ENCODE results near the gene HEATR5A. TPM values are rescaled to one million over a fixed set of nuclear protein-coding genes. Genes with fewer than 3 reads are reported as not detected.

HEATR5A gene
- polyA plus RNA-seq, 1 of the 3 experiments (the other 2 are of a cell fraction), result 7.1 TPM

GRCh38 chr14:31405599-31406232 is 14.6 kb downstream of the HEATR5A start (continued):
- TF ChIP-seq NFIC (IDR thresholded peaks at IDR 0.05; ENCODE audit: borderline replicate concordance), result no peak
- TF ChIP-seq RCOR1 (IDR thresholded peaks at IDR 0.05; ENCODE audit: low read length), result 0 out of 2 replicates have a peak, but pooled peaks have one; percentile 19
- no peak for TF ChIP-seq NRF1 (IDR thresholded peaks at IDR 0.05; ENCODE audit: low read depth, low read length)

DNA sequence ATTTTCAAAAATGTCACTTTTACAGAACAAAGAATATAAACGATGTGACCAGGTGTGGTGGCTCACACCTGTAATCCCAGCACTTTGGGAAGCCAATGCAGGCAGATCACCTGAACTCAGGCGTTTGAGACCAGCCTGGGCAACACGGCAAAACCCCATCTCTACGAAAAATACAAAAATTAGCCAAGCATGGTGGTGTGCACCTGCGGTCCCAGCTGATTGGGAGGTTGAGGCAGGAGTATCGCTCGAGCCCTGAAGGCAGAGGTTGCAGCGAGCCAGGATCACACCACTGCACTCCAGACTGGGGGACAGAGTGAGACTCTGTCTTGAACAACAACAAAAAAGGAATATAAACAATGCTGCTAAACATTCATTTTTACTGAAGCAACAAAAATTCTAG is 15.2 kb downstream of the HEATR5A start:
- DNase-seq, result no peak
- Histone ChIP-seq H3K27ac (ENCODE audit: low read depth in 2 of 2, low read length in 1 of 2) (no peak overlapping the region), H3K27me3 (ENCODE audit: insufficient read depth) (no peaks in the 10 kb centered on the region), H4K20me1 (ENCODE audit: insufficient read depth) (no peaks in the 10 kb centered on the region), H3K4me3 (ENCODE audit: low read depth in 2 of 2, low read length in 1 of 2) (no peak overlapping the region), H3K4me2 (no peak overlapping the region), H3K79me2 (ENCODE audit: insufficient read depth) (peaks cover 27% of the 10 kb centered on the region), H2AFZ (ENCODE audit: low read depth) (no peak overlapping the region), H3K36me3 (replicated peaks in 1 of 2; ENCODE audit: control insufficient read depth in 1 of 2, insufficient read depth in 2 of 2, low read length in 1 of 2) (peaks cover 11 to 13% of the 10 kb centered on the region in 2 experiments), H3K9ac (no peak overlapping the region), H3K9me2 (no peaks in the 10 kb centered on the region), H3K9me3 (no peaks in the 10 kb centered on the region), H3K4me1 (ENCODE audit: control insufficient read depth in 1 of 2, insufficient read depth in 2 of 2, low read depth in 1 of 2, low read length in 1 of 2) (peaks cover 1 to 7% of the 10 kb centered on the region in 2 experiments; a peak in 3 of 4 replicates), H3F3A (replicated peaks; ENCODE audit: insufficient read depth) (no peaks in the 10 kb centered on the region)
- ChIA-PET POLR2A (no interaction called here), CTCF (interaction anchor here (1.8 to 1.9 kb wide), 2 partner anchors 15 to 45 kb away, joined by 4 to 10 read pairs; partner anchors contain the start of gene HEATR5A)
- TF ChIP-seq ELF1 (IDR thresholded peaks at IDR 0.05), result no peak
- no peak for TF ChIP-seq TCF12 (IDR thresholded peaks at IDR 0.05)
- no peak for TF ChIP-seq IRF3 (IDR thresholded peaks at IDR 0.05; ENCODE audit: low read depth, low read length)
- TF ChIP-seq, protein P1, sequence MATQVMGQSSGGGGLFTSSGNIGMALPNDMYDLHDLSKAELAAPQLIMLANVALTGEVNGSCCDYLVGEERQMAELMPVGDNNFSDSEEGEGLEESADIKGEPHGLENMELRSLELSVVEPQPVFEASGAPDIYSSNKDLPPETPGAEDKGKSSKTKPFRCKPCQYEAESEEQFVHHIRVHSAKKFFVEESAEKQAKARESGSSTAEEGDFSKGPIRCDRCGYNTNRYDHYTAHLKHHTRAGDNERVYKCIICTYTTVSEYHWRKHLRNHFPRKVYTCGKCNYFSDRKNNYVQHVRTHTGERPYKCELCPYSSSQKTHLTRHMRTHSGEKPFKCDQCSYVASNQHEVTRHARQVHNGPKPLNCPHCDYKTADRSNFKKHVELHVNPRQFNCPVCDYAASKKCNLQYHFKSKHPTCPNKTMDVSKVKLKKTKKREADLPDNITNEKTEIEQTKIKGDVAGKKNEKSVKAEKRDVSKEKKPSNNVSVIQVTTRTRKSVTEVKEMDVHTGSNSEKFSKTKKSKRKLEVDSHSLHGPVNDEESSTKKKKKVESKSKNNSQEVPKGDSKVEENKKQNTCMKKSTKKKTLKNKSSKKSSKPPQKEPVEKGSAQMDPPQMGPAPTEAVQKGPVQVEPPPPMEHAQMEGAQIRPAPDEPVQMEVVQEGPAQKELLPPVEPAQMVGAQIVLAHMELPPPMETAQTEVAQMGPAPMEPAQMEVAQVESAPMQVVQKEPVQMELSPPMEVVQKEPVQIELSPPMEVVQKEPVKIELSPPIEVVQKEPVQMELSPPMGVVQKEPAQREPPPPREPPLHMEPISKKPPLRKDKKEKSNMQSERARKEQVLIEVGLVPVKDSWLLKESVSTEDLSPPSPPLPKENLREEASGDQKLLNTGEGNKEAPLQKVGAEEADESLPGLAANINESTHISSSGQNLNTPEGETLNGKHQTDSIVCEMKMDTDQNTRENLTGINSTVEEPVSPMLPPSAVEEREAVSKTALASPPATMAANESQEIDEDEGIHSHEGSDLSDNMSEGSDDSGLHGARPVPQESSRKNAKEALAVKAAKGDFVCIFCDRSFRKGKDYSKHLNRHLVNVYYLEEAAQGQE (IDR thresholded peaks at IDR 0.05; ENCODE audit: low read depth, low read length), result no peak
- TF ChIP-seq, protein P2, sequence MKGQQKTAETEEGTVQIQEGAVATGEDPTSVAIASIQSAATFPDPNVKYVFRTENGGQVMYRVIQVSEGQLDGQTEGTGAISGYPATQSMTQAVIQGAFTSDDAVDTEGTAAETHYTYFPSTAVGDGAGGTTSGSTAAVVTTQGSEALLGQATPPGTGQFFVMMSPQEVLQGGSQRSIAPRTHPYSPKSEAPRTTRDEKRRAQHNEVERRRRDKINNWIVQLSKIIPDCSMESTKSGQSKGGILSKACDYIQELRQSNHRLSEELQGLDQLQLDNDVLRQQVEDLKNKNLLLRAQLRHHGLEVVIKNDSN (IDR thresholded peaks at IDR 0.05; ENCODE audit: borderline replicate concordance, low read depth), result no peak
- TF ChIP-seq EZH2phosphoT487 (IDR thresholded peaks at IDR 0.05; ENCODE audit: borderline replicate concordance, low read depth), result no peak
- TF ChIP-seq, protein P3, sequence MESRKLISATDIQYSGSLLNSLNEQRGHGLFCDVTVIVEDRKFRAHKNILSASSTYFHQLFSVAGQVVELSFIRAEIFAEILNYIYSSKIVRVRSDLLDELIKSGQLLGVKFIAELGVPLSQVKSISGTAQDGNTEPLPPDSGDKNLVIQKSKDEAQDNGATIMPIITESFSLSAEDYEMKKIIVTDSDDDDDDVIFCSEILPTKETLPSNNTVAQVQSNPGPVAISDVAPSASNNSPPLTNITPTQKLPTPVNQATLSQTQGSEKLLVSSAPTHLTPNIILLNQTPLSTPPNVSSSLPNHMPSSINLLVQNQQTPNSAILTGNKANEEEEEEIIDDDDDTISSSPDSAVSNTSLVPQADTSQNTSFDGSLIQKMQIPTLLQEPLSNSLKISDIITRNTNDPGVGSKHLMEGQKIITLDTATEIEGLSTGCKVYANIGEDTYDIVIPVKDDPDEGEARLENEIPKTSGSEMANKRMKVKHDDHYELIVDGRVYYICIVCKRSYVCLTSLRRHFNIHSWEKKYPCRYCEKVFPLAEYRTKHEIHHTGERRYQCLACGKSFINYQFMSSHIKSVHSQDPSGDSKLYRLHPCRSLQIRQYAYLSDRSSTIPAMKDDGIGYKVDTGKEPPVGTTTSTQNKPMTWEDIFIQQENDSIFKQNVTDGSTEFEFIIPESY (IDR thresholded peaks at IDR 0.05; ENCODE audit: borderline replicate concordance, low read depth), result no peak
- no peak for TF ChIP-seq SMC3 (IDR thresholded peaks at IDR 0.05; ENCODE audit: low read depth, low read length)
- WGBS (ENCODE audit: low lambda C conversion rate), result 95% methylated on average over 8 of the region's 8 CpGs
